Tongue (tissue), 2 donors: Measurements from ENCODE around the gene NTNG1. TPM values are rescaled to one million over a fixed set of nuclear protein-coding genes. Genes with fewer than 3 reads are reported as not detected.
"Not testable (repeated sequence)": the region's sequence is repeated elsewhere in the genome, so short reads cannot be mapped to it uniquely, and the experiment has no call there.

ENCODE experiments used
- DNase-seq: peaks from one replicate; pipeline ENCODE4 v3.0.0-alpha.2; 2015
- total RNA-seq: library from RNA; depleted of rRNA; stranded (reverse); fragments of >200 nt; gene quantifications from one replicate; pipeline ENCODE4 v1.2.3, GENCODE V29; 2014

NTNG1 gene
- total RNA-seq, 1 donor from 2014 or later: 4.5 TPM

- DNase-seq: no peak
These were observed 4.8 kb downstream of the NTNG1 start for GRCh38 chr1:107145637-107146036.

- no peak for DNase-seq
These were observed 7.0 kb downstream of the NTNG1 start for GRCh38 chr1:107147843-107148242.

GRCh38 chr1:107149946-107150345, 9.1 kb downstream of the NTNG1 start:
- no peak for DNase-seq

GRCh38 chr1:107151295-107151694, 10.5 kb downstream of the NTNG1 start:
- no peak for DNase-seq

GRCh38 chr1:107152395-107152794, 11.6 kb downstream of the NTNG1 start:
- no peak for DNase-seq

GRCh38 chr1:107153014-107153413, 12.2 kb downstream of the NTNG1 start:
- DNase-seq: no peak

GRCh38 chr1:107158496-107158895, 17.7 kb downstream of the NTNG1 start:
- DNase-seq: no peak

- DNase-seq: no peak
These were observed 18.2 kb downstream of the NTNG1 start for GRCh38 chr1:107158991-107159390.

GRCh38 chr1:107162745-107163144, 21.9 kb downstream of the NTNG1 start:
- no peak for DNase-seq

GRCh38 chr1:107164901-107165300, 24.1 kb downstream of the NTNG1 start:
- not testable (repeated sequence) for DNase-seq

- no peak for DNase-seq
These were observed 28.8 kb downstream of the NTNG1 start for GRCh38 chr1:107169615-107170014.

GRCh38 chr1:107171333-107171732, 30.5 kb downstream of the NTNG1 start:
- DNase-seq: no peak

- DNase-seq: no peak
These were observed 31.8 kb downstream of the NTNG1 start for GRCh38 chr1:107172450-107173170.

GRCh38 chr1:107175102-107175909, 34.5 kb downstream of the NTNG1 start:
- no peak for DNase-seq

GRCh38 chr1:107181253-107181969, 40.6 kb downstream of the NTNG1 start:
- DNase-seq: no peak

- DNase-seq: no peak
These were observed 42.2 kb downstream of the NTNG1 start for GRCh38 chr1:107183011-107183410.

- no peak for DNase-seq
These were observed 44.0 kb downstream of the NTNG1 start for GRCh38 chr1:107184888-107185287.

GRCh38 chr1:107187399-107187798, 46.6 kb downstream of the NTNG1 start:
- no peak for DNase-seq

- no peak for DNase-seq
These were observed 47.3 kb downstream of the NTNG1 start for GRCh38 chr1:107188160-107188559.

- no peak for DNase-seq
These were observed 53.5 kb downstream of the NTNG1 start for GRCh38 chr1:107194380-107194779.

- DNase-seq: no peak
These were observed 54.6 kb downstream of the NTNG1 start for GRCh38 chr1:107195476-107195875.

GRCh38 chr1:107196973-107197562, 56.2 kb downstream of the NTNG1 start:
- no peak for DNase-seq

GRCh38 chr1:107198561-107198960, 57.7 kb downstream of the NTNG1 start:
- DNase-seq: peak; percentile 21
